NT2/D1 (cell line): ENCODE results near the gene VRK3.

Experiments
- SUZ12 ChIP-seq: IDR thresholded peaks from 2 replicates; pipeline ENCODE4 v1.6.1; 2011; ENCODE audit not compliant: insufficient read length, insufficient read depth; ENCODE audit errors: extremely low read depth
- ZNF274 ChIP-seq: IDR thresholded peaks from 2 replicates; pipeline ENCODE4 v1.6.1; 2011; ENCODE audit warnings: mild to moderate bottlenecking, low read depth, low read length

- TF ChIP-seq ZNF274 (no peak), SUZ12 (no peak)
Measured at GRCh38 chr19:49932041-49932451, 93.1 kb downstream of the VRK3 start.
